Keratinocyte (primary cell): ENCODE results near the gene TEX19.

Source experiments
- EZH2 ChIP-seq: IDR thresholded peaks from one replicate; pipeline ENCODE4 v1.6.1; 2012; ENCODE audit warnings: inconsistent platforms, mild to moderate bottlenecking, low read length, moderate library complexity
- TF ChIP-seq, protein P1 (sequence below), 3 experiments: IDR thresholded peaks in 1 of 3; conservative IDR thresholded peaks in 1 of 3; optimal IDR thresholded peaks in 1 of 3; 2 replicates in 2 of 3; 3 replicates in 1 of 3; pipeline versions ENCODE3 to v1.5.1; 2011; ENCODE audit warnings: low read length in 3 of 3, mild to moderate bottlenecking in 3 of 3, moderate library complexity in 2 of 3, control low read depth in 1 of 3, inconsistent platforms in 1 of 3; ENCODE audit not compliant: insufficient read depth in 2 of 3; ENCODE audit errors: extremely low read depth in 1 of 3

DNA sequence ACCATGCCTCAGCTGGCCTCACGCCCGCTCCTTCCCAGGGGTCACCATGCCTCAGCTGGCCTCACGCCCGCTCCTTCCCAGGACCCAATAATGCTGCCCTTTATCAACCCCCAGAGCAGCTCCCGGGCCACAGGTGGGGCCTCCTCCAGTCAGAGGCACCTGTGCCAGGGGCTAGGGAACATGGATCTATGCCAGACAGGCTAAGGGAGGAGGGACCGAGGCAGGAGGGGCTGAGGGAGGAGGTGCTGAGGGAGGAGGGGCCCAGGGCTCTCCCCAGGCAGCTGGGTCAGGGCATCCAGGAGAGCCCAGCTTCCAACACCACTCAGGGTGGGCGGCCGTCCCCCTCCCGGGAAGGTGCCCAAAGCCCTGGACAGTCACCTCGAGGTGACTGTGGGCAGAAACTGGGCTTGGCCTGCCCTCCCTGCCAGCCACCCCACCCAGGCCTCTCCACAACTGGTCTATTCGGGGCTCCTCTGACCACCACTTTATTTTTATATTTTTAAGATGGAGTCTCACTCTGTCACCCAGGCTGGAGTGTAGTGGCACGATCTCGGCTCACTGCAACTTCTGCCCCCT is 31.9 kb downstream of the TEX19 start:
- TF ChIP-seq, protein P1, sequence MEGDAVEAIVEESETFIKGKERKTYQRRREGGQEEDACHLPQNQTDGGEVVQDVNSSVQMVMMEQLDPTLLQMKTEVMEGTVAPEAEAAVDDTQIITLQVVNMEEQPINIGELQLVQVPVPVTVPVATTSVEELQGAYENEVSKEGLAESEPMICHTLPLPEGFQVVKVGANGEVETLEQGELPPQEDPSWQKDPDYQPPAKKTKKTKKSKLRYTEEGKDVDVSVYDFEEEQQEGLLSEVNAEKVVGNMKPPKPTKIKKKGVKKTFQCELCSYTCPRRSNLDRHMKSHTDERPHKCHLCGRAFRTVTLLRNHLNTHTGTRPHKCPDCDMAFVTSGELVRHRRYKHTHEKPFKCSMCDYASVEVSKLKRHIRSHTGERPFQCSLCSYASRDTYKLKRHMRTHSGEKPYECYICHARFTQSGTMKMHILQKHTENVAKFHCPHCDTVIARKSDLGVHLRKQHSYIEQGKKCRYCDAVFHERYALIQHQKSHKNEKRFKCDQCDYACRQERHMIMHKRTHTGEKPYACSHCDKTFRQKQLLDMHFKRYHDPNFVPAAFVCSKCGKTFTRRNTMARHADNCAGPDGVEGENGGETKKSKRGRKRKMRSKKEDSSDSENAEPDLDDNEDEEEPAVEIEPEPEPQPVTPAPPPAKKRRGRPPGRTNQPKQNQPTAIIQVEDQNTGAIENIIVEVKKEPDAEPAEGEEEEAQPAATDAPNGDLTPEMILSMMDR (optimal IDR thresholded peaks at IDR 0.05 in 1 of 3, IDR thresholded peaks at IDR 0.05 in 1 of 3, conservative IDR thresholded peaks at IDR 0.05 in 1 of 3; ENCODE audit: extremely low read depth in 1 of 3, insufficient read depth in 2 of 3, low read length in 3 of 3) = no peak
- TF ChIP-seq EZH2 = no peak
